Testis (tissue), 3 donors: ENCODE data around the gene GLCE. TPM values are rescaled to one million over a fixed set of nuclear protein-coding genes. Genes with fewer than 3 reads are reported as not detected.

Experiments used
- DNase-seq: peaks from one replicate; pipeline ENCODE4 v3.0.0-alpha.2; 2019
- H3K27ac ChIP-seq, 2 donors: fragments of 200-600 bp; sonication (generic); one replicate each; pipeline ENCODE4 v1.5.1; 2019
- H3K27me3 ChIP-seq: fragments of 200-600 bp; sonication (generic); one replicate; pipeline ENCODE4 v1.5.1; 2019
- H3K36me3 ChIP-seq: fragments of 200-600 bp; sonication (generic); one replicate; pipeline ENCODE4 v1.5.1; 2017; ENCODE audit warnings: low read depth; ENCODE audit errors: missing control alignments
- H3K4me1 ChIP-seq: fragments of 200-600 bp; sonication (generic); one replicate; pipeline ENCODE4 v1.5.1; 2019
- H3K4me3 ChIP-seq, 2 donors: fragments of 200-600 bp; sonication (generic); one replicate each; pipeline ENCODE4 v1.5.1; 2017 to 2019
- H3K9me3 ChIP-seq: fragments of 200-600 bp; sonication (generic); one replicate; pipeline ENCODE4 v1.5.1; 2017
- CTCF ChIP-seq, 3 experiments: fragments of 450-650 bp in 2 of 3; fragments of 200-600 bp in 1 of 3; sonication (generic) in 1 of 3; IDR thresholded peaks; one replicate each; pipeline ENCODE4 v1.5.1; 2016 to 2019; ENCODE audit warnings: antibody characterized with exemption in 3 of 3, mild to moderate bottlenecking in 2 of 3, moderate library complexity in 1 of 3
- POLR2A ChIP-seq: fragments of 450-650 bp; IDR thresholded peaks from one replicate; pipeline ENCODE4 v1.6.1; 2017; ENCODE audit warnings: antibody characterized with exemption, mild to moderate bottlenecking, moderate library complexity
- WGBS, 2 donors: methylation state at CpG; one replicate each; pipeline ENCODE4 v1.1.5; 2018; 5-methylcytosine and 5-hydroxymethylcytosine counted together
- intact Hi-C: fragments of 100-400 bp; cut with DNase I; formaldehyde crosslinking; loops from one replicate; pipeline ENCODE4 v1.15.1; 2023; ENCODE audit warnings: low total_unique reads
- polyA plus RNA-seq: library from polyadenylated mRNA; stranded (reverse); fragments of 350-450 nt; fragmentation: Illumina TruSeq; extraction: RNeasy Lipid Tissue Mini Kit (QIAGEN cat#74804); gene quantifications from one replicate; pipeline ENCODE4 v1.2.3, GENCODE V29; 2014; ENCODE audit warnings: low read depth, low replicate concordance; ENCODE audit not compliant: insufficient read depth
- total RNA-seq, 2 donors: library from RNA; depleted of rRNA; stranded (reverse); fragments of >200 nt; gene quantifications; one replicate each; pipeline ENCODE4 v1.2.3, GENCODE V29; 2016

The GLCE gene
- total and polyA plus RNA-seq, 3 donors from 2014 or later: 10.2 to 18.0 (median 15.5) TPM

- Histone ChIP-seq H3K4me3 (no peak overlapping the region), H3K36me3 (no peaks in the 10 kb centered on the region), H3K9me3 (no peaks in the 10 kb centered on the region), H3K27me3 (no peaks in the 10 kb centered on the region), H3K27ac (no peak overlapping the region), H3K4me1 (no peaks in the 10 kb centered on the region)
- DNase-seq: no peak
- TF ChIP-seq CTCF (IDR thresholded peaks at IDR 0.05) (no peak), POLR2A (no peak)
- intact Hi-C loops: no loop called here
These were observed 6.4 kb upstream of the GLCE start for GRCh38 chr15:69154078-69154477.

- intact Hi-C loops: no loop called here
- no peaks in the 10 kb centered on the region for H3K4me1 ChIP-seq
- no peak overlapping the region for H3K27ac ChIP-seq
- 69 to 73% methylated on average over 4 of the region's 4 CpGs for WGBS, 2 donors
- H3K27me3 ChIP-seq: no peaks in the 10 kb centered on the region
- H3K4me3 ChIP-seq: no peak overlapping the region
- H3K9me3 ChIP-seq: no peaks in the 10 kb centered on the region
- H3K36me3 ChIP-seq: no peaks in the 10 kb centered on the region
- DNase-seq: no peak
- TF ChIP-seq POLR2A (no peak), CTCF (IDR thresholded peaks at IDR 0.05) (no peak)
These were observed 5.8 kb upstream of the GLCE start for GRCh38 chr15:69154684-69155083.

GRCh38 chr15:69156736-69157381 is 3.6 kb upstream of the GLCE start:
- no peak overlapping the region for H3K4me3 ChIP-seq
- 81% methylated on average over 6 of the region's 6 CpGs for WGBS, 2 donors
- no peaks in the 10 kb centered on the region for H3K4me1 ChIP-seq
- H3K27me3 ChIP-seq: no peaks in the 10 kb centered on the region
- no peak for DNase-seq
- intact Hi-C loops: no loop called here
- no peaks in the 10 kb centered on the region for H3K9me3 ChIP-seq
- H3K27ac ChIP-seq: no peak overlapping the region
- H3K36me3 ChIP-seq: no peaks in the 10 kb centered on the region
- TF ChIP-seq CTCF (IDR thresholded peaks at IDR 0.05) (no peak), POLR2A (no peak)

GRCh38 chr15:69158201-69158842 is 2.1 kb upstream of the GLCE start:
- no peak overlapping the region for H3K4me3 ChIP-seq
- no peaks in the 10 kb centered on the region for H3K4me1 ChIP-seq
- H3K27me3 ChIP-seq: no peaks in the 10 kb centered on the region
- 74% methylated on average over 6 of the region's 6 CpGs for WGBS, 2 donors
- H3K27ac ChIP-seq: no peak overlapping the region
- H3K36me3 ChIP-seq: no peaks in the 10 kb centered on the region
- no peaks in the 10 kb centered on the region for H3K9me3 ChIP-seq
- intact Hi-C loops: no loop called here
- no peak for DNase-seq
- TF ChIP-seq CTCF (IDR thresholded peaks at IDR 0.05) (no peak), POLR2A (no peak)

GRCh38 chr15:69158843-69159240 is 1.6 kb upstream of the GLCE start:
- Histone ChIP-seq H3K27me3 (no peaks in the 10 kb centered on the region), H3K4me1 (no peaks in the 10 kb centered on the region), H3K36me3 (no peaks in the 10 kb centered on the region), H3K9me3 (no peaks in the 10 kb centered on the region), H3K4me3 (no peak overlapping the region), H3K27ac (no peak overlapping the region)
- no peak for DNase-seq
- 86 to 92% methylated on average over 6 of the region's 6 CpGs for WGBS, 2 donors
- intact Hi-C loops: no loop called here
- no peak for TF ChIP-seq POLR2A
- no peak for TF ChIP-seq CTCF (IDR thresholded peaks at IDR 0.05)
